RWPE1 (cell line): ENCODE measurements around the gene BMPR1B.

Source experiments
- CTCF ChIA-PET: fragments of 350-600 bp; sonication (Branson Sonifier 250); formaldehyde crosslinking; extraction: SDS; loops from one replicate; lab custom pipeline; 2021; lab: Yijun Ruan, JAX
- POLR2A ChIA-PET: fragments of 400-600 bp; formaldehyde crosslinking; extraction: SDS; loops from one replicate; lab custom pipeline; 2020; ENCODE audit warnings: antibody characterized with exemption; ENCODE audit not compliant: low non-redundant PET; lab: Yijun Ruan, JAX
- DNase-seq: peaks from one replicate; pipeline ENCODE4 v3.0.0; 2012; ENCODE audit warnings: low spot score
- H3K27ac ChIP-seq: fragments of 450-650 bp; 2 replicates; pipeline ENCODE4 v1.5.1; 2017
- TF ChIP-seq, protein P1 (sequence below): fragments of 450-650 bp; conservative IDR thresholded peaks from 2 replicates; pipeline ENCODE4 v1.5.1; 2017; ENCODE audit warnings: low read depth, mild to moderate bottlenecking

Gene BMPR1B

DNA sequence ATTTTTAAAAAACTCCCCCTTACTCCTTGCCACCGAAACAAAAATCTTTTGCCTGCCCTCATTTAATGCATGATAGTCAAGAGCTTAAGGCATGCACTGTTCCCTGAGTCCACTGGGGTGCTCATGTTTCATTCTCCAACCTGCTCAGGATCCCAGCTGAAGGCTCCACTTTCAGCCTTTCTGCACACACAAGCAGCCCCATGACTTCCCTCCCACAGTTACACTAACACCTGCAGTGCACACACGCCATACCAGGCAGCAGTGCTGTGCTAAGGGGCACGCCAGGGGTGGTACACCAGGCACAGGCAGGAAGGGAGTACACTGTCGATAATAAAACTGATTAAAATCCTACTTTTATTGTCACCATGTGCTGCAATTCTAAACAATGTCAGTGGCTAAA is 385.2 kb downstream of the BMPR1B start:
- POLR2A ChIA-PET = no interaction called here
- CTCF ChIA-PET = no interaction called here
- no peak for DNase-seq
- TF ChIP-seq, protein P1, sequence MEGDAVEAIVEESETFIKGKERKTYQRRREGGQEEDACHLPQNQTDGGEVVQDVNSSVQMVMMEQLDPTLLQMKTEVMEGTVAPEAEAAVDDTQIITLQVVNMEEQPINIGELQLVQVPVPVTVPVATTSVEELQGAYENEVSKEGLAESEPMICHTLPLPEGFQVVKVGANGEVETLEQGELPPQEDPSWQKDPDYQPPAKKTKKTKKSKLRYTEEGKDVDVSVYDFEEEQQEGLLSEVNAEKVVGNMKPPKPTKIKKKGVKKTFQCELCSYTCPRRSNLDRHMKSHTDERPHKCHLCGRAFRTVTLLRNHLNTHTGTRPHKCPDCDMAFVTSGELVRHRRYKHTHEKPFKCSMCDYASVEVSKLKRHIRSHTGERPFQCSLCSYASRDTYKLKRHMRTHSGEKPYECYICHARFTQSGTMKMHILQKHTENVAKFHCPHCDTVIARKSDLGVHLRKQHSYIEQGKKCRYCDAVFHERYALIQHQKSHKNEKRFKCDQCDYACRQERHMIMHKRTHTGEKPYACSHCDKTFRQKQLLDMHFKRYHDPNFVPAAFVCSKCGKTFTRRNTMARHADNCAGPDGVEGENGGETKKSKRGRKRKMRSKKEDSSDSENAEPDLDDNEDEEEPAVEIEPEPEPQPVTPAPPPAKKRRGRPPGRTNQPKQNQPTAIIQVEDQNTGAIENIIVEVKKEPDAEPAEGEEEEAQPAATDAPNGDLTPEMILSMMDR = no peak
- no peak overlapping the region for H3K27ac ChIP-seq

DNA sequence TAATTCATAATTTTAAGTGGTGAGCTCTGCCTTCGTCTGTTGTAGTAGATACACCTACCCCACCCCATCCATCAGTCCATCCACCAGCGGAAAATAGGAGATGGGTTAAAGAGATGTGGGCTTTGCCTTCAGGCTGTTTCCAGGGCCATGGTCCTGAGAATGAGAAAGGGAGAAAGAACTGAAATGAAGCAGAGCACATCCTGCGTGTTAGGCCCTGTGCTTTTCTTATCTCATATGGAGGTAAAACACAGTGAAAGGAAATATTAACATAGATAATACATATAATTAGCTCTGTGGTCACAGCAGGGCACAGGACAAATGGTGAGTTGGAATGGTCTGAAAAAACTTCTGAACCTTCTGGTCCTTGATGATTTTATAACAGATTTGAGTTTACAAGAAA is 393.5 kb downstream of the BMPR1B start:
- no peak for DNase-seq
- ChIA-PET CTCF (interaction anchor here (0.7 kb wide), 1 partner anchor 949 kb away, joined by 4 read pairs; no protein-coding TSS in a partner anchor), POLR2A (no interaction called here)
- TF ChIP-seq, protein P1 = no peak
- H3K27ac ChIP-seq = no peak overlapping the region

DNA sequence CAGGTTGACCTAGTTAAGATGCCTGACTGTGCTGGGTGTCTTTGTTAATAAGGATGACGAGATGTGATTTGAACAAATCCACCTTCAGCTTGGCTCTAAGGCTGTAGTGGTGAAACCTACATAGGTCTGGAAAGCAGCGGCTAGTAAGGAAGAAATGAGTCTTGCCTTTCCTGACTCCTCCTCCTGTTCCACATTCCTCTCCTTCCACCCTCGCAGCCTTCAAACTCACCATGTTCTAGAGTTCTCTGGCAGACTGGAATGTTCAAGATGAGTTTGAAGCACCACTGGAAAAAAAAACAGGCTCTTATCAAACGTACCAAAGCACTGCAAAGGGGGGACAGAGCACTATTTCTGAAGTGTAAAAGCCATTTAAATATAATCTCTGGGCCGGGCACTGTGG is 395.4 kb downstream of the BMPR1B start:
- ChIA-PET POLR2A (no interaction called here), CTCF (interaction anchor here (0.7 kb wide), 1 partner anchor 8 kb away, joined by 3 read pairs; no protein-coding TSS in a partner anchor)
- no peak overlapping the region for H3K27ac ChIP-seq
- DNase-seq = no peak
- TF ChIP-seq, protein P1 = no peak

DNA sequence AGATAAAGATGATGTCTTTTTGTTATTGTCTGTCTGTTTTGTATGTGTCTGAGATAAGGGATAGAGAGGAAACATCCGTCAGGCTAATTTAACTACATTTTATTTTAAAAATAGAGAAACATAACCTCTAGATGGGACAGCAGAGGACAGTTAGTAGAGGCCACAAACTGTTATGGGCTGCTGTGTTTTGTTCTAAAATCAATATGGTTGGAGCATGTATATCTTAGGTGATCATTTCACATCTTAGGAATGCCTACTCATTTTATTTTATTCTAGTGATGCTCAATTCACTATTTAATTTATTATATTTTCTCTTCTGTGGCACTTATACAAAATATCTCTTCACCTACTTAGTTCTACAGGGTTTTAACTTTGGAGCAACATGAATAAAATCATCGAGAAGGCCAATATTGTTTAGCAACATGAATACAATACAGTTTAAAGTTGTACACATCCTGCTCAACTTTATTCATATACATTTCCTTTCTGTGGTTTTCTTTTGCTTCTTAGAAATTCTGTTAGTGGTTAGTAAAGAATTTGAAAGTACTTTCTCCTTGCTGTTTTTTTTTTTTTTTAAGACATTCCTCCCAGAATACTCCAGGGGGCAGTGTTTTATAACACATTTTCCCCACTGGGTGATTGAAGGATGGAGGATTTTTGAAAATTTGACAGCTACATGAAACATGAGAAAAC is 398.1 kb downstream of the BMPR1B start:
- peak; percentile 45 for DNase-seq
- H3K27ac ChIP-seq = no peak overlapping the region
- CTCF ChIA-PET = interaction anchor here (0.5 to 0.7 kb wide), 3 partner anchors 26 to 1812 kb away, joined by 3 to 4 read pairs (median 3); no protein-coding TSS in a partner anchor
- POLR2A ChIA-PET = no interaction called here
- TF ChIP-seq, protein P1 = peak; percentile 61

DNA sequence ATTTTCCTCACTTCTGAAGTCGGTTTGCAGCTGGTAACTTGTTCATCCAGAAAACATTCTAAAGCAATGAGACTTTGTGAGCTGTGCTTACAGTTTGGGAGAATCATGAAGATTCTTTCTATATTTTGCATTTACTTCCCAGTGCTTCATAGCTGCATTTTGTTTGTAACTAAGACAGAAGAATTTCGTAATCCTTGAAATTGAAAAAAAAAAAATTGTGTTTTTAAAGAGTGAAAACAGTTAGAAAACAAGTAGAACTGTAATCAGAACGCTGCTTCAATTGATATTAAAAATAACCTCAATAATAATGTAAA is 398.7 kb downstream of the BMPR1B start:
- TF ChIP-seq, protein P1 = peak; percentile 28; the same call in 1 of the 2 replicates
- no peak overlapping the region for H3K27ac ChIP-seq
- CTCF ChIA-PET = interaction anchor here (0.5 to 0.7 kb wide), 3 partner anchors 26 to 1813 kb away, joined by 3 to 4 read pairs (median 3); no protein-coding TSS in a partner anchor
- no peak for DNase-seq
- POLR2A ChIA-PET = no interaction called here

DNA sequence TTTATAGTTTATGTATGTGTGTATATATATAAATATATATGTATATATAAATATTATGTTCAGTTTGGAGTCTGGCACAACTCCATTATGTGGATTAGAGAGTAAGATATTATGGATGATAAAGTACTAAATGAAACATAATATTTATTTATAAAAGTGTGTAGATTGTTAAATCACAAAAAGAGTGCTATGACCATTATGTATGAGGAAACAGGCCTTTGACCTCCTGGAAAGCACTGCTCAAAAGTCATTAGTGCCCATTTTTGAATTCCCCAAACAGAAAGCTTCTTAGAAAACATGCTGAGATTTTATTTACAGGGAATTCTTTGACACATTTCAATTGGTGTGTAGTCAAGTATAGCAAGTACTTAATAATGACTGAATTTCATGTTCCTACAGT is 399.8 kb downstream of the BMPR1B start:
- POLR2A ChIA-PET = no interaction called here
- CTCF ChIA-PET = no interaction called here
- H3K27ac ChIP-seq = no peak overlapping the region
- no peak for DNase-seq
- TF ChIP-seq, protein P1 = no peak
